HG03342 (cell line): Measurements from ENCODE around the gene FAM43B.
"Not testable (repeated sequence)": the region's sequence is repeated elsewhere in the genome, so short reads cannot be mapped to it uniquely, and the experiment has no call there.

ENCODE experiments used
- ATAC-seq: cut with Tn5 transposase; IDR thresholded peaks from one replicate; pipeline ENCODE4 v1.9.1; 2021; ENCODE audit warnings: mild to moderate bottlenecking, moderate library complexity; ENCODE audit not compliant: unreplicated experiment

The FAM43B gene, protein sequence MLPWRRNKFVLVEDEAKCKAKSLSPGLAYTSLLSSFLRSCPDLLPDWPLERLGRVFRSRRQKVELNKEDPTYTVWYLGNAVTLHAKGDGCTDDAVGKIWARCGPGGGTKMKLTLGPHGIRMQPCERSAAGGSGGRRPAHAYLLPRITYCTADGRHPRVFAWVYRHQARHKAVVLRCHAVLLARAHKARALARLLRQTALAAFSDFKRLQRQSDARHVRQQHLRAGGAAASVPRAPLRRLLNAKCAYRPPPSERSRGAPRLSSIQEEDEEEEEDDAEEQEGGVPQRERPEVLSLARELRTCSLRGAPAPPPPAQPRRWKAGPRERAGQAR

DNA sequence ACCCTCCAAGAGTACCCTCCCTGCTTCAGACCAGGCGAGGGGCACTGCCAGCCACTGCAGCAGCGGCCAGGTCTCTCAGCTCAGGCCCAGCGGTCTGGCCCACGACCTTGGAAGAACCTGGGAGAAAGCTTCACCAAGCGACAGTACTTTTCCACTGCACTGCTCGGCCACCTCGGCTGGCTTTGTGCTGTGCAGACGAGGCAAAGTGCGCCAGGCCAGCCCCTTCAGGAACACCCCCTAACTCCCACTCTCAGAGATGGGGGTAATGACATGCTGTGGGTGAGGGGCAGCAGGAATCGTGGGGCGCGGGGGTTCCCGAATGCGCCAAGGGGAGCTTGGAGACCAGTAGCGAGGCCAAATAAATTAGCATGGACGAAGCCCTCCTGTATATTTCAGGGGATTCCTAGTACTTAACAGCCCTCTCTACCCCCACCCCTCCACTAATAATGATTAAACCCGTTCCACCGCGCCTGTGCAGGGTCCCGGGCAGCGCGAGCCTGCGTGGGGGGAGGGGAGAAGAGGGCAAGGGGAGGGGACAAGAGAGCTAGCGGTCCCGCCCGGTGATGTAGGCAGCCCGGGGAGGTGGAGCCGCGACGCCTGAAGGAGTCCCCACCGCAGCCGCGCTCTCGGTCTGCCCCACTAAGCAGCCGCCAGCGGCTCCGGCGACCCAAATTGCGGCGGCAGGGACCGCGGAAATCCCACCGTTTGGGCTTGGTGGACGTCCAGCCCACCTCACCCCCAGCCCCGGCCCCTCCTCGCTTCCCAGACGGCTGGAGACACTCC is at the start of gene FAM43B:
Gene FAM43B (plus strand): TSS at position 629 of the 783 bp plus-strand sequence. CDS start 401 bp downstream, outside the sequence.
- no peak for ATAC-seq

GRCh38 chr1:20505488-20505887 is 46.9 kb upstream of the FAM43B start:
- no peak for ATAC-seq

DNA sequence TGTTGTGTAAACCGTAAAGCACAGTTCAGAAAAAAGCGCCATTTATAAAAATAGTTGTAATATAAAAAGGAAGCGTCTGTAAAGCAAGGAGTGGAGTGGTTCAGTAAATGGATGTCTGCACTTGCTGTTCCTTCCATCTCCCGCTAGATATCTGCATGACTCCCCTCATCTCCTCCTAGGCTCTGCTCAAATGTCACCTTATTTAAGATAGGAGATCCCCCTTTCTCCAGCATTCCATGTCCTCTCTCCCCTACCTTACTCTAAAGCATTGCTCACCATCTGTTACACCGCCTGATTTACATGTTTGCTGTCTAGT is 45.2 kb upstream of the FAM43B start:
- ATAC-seq: no peak

- ATAC-seq: peak; percentile 95
These were observed 44.6 kb upstream of the FAM43B start, which contains the start of gene MUL1 for GRCh38 chr1:20507564-20508410. Gene MUL1, minus strand, starts transcription at chr1:20508151. Its CDS starts 127 bp downstream, at chr1:20508024.

DNA sequence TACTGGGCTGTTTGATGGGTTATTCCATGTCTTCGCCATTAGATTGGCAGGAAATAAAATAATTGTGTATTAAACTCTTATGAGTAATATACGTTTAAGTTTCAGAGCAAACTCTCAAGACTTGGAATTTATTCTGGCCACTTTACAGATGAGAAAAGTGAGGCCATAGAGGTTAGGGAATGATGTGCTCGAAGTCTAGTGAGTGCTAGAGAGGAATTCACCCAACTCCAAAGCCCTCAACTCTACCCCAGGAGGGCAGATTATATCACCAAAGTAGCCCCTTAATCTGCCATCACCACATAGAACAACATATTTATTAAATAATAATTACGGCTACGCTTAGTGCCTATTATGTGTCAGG is 44.0 kb upstream of the FAM43B start:
- ATAC-seq: no peak

DNA sequence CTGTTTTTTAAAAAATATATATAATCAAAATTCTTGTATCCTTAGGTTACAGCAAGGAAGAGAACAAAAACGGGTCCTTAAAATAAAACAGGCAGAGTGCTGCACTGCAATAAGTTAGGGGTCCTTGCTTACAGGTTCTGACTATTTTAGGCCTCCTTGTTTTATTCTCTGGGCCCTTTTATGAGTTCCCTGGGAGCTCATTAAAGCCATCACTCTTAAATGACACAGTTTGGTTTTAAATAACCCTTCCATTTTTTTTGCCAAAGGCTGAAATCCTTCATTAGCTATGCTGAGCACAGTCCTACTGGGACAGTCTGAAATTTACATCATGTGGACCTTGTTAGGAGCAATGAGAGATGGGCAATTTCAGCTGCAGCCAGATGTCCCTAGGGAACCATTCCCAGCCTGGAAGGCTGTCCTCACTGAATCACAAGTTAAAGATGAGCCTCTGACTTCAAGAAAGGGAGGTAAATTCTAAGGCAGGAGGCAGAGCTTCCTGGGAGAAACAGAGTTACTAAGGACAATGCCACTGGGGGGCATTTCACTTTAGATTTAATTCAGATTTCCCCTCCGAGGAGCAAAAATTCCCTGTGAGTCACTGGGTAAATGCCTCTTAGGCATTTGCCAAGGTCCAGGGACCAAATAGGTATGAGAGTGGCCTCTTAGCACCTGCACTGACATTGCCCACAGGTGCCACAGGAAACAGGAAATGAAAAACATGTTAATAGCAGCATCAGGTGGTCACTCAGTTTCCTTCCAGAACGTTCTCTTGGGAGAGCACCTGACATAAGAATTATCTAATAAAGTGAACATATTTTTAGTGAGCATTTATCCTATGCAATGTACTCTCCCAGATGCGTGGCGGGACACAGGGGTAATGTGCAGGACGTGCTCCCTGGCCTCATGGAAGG is 40.6 kb upstream of the FAM43B start:
- no peak for ATAC-seq

DNA sequence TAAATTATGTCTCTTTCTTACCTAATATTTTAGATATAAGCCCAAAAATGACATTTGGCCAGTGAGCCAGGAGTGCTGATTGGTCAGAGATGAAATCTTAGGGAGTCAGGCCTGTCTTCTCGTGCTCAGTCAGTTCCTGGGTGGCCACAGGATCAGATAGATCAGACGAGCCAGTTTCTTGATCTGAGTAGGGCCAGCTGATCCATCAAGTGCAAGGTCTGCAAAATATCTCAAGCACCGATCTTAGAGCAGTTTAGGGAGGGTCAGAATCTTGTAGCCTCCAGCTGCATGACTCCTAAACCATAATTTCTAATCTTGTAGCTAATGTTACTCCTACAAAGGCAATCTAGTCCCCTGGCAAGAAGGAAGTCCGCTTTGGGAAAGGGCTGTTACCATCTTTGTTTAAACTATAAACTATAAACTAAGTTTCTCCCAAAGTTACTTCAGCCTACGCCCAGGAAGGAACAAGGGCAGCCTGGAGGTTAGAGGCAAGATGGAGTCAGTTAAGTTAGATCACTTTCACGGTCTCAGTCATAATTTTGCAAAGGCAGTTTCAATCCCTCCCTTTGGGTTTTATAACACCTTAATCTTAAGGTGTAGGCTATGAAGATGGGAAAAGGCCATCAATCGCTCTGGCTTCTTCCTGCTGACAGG is 32.6 kb upstream of the FAM43B start:
- ATAC-seq: not testable (repeated sequence)

- no peak for ATAC-seq
These were observed 30.2 kb upstream of the FAM43B start for GRCh38 chr1:20521960-20522861.

DNA sequence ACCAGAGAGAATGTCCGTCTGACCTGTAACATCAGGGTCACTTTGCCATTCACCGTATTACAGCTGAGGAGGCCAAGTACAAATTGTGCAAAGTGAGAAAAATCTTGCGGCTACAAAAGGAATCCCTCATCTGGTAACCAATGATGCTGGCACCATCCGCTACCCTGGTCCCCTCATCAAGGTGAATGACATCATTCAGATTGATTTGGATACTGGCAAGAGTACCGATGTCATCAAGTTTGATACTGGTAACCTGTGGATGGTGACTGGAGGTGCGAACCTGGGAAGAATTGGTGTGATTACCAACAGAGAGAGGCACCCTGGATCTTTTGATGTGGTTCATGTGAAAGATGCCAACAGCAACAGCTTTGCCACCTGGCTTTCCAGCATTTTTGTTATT is 26.1 kb upstream of the FAM43B start:
- no peak for ATAC-seq

- no peak for ATAC-seq
These were observed 24.2 kb upstream of the FAM43B start for GRCh38 chr1:20528221-20528620.

DNA sequence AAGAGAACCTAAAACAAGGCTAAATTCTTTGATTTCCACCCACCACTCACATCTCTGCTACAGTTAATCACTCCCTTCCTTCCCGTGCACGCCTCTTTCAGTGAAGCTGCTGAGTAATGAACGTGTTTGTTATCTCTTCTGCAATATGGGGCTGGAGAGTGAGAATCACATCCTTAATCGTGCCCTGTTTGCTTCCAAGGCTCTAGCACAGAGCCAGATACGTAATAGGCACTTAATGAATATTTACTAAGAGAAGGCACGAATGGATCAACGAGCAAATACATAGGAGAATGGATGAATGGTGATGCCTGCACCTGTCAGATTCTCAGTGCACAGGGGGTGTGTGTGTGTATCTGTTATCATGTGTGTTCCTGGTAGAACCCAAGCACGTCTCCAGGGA is 22.1 kb upstream of the FAM43B start:
- ATAC-seq: no peak

- ATAC-seq: no peak
These were observed 21.5 kb upstream of the FAM43B start for GRCh38 chr1:20530901-20531300.

GRCh38 chr1:20533635-20534034 is 18.7 kb upstream of the FAM43B start:
- no peak for ATAC-seq

GRCh38 chr1:20534659-20535417 is 17.5 kb upstream of the FAM43B start:
- ATAC-seq: no peak

DNA sequence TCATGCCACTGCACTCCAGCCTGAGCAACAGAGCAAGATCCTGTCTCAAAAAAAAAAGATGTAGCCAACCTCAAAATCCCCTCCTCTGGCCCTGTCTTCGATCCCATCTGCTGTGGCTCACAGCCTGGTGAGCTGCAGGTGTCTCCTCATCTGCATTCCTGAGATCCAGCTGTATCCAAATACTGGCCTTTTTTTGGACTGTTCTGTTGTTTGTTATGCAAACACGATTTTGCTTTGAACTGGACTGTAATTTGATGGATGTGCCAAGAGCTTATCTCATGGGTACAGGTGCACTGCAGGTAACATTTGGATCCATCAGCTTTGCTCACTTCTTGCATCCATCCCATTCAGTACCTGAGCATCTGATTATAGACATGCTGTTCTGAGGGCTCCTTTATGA is 14.1 kb upstream of the FAM43B start:
- ATAC-seq: no peak

DNA sequence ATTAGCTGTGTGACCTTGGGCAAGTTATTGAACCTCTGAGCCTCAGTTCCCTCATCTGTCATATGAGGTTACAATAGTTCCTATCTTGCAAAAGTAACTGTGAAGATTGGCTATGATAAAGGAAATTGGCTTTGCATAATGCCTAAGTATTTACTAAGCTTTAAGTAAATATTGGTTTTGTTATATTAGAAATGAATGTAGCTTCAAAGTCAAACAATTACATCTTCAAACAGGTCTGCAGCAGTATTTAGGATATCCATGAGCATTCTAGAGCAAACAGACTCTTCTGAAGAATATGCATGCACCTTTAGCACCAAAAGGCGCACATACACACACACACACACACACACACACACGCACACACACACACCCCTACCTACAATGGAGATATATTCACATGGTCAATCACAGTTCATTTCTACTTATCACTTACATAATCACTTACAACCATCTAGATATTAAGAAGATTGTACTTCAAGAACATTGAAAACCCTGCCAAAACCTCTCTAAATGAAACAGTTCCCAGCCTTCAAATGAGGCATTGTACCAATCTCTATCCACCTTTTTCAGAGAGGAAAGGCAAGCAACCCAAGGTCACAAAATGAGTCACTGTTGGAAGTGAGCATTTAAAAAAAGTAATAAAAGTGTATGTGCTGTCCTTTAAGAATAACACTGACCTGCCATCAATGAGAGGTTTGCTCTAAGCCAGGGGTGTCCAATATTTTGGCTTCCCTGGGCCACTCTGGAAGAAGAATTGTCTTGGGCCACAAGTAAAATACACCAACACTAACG is 13.4 kb upstream of the FAM43B start:
- ATAC-seq: no peak

DNA sequence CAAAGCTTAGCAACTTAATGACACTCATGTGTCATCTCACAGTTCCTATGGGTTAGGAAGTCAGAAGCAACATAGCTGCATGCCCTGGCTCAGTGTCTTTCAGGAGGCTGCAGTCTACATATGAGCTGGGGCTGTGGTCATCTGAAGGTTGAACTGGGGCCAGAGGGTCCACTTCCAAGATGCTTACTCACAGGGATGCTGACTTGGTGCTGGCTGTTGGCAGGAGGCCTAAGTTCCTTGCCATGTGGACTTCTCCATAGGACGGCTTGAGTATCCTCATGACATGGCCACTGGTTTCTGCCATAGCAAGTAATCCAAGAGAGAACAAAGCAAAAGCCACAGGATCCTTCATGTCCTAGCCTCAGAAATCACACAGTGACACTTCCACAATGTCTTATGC is 12.1 kb upstream of the FAM43B start:
- ATAC-seq: no peak
